K562 (cell line): Measurements from ENCODE around the gene ISLR2. TPM values are rescaled to one million over a fixed set of nuclear protein-coding genes. Genes with fewer than 3 reads are reported as not detected.

Experiments
- ATAC-seq: fragments of 200-7000 bp; cut with Tn5 transposase; 3 replicates; pipeline ENCODE4 v1.9.1; 2020; ENCODE audit warnings: moderate library complexity
- BruUV-seq: library from RNA; stranded (reverse); fragments of 400-500 nt; replicated peaks from 2 replicates; lab custom pipeline; 2021; lab: Mats Ljungman, UMichigan
- CTCF ChIA-PET: fragments of 300-600 bp; formaldehyde crosslinking; extraction: SDS; loops from one replicate; lab custom pipeline; 2021; ENCODE audit warnings: low intra/inter-chr PET ratio; lab: Yijun Ruan, JAX
- POLR2A ChIA-PET: fragments of 300-600, 350-650 bp; sonication (Branson Sonifier 250); formaldehyde crosslinking; extraction: SDS; loops from one replicate; lab custom pipeline; 2021; ENCODE audit warnings: antibody characterized with exemption, inconsistent platforms; lab: Yijun Ruan, JAX
- DNase-seq, 4 experiments: peaks; one replicate each; pipeline versions ENCODE4 v3.0.0 to v3.0.0-alpha.2; 2011 to 2018; ENCODE audit warnings: low spot score in 3 of 4, mixed read lengths in 3 of 4; ENCODE audit errors: extremely low read depth in 1 of 4
- FAIRE-seq: peaks from 2 replicates; lab custom pipeline; 2011; peaks lifted over from hg19 to GRCh38; lab: Jason Lieb, UNC
- H2AFZ ChIP-seq: 2 replicates; pipeline ENCODE4 v1.6.0; 2011; ENCODE audit warnings: low read depth, low read length, control low read depth, inconsistent platforms
- H3K27ac ChIP-seq: fragments of 200-600 bp; 3 replicates; pipeline ENCODE4 v1.8.0; 2011; ENCODE audit warnings: low read depth, mild to moderate bottlenecking, control low read depth, inconsistent platforms, low read length, moderate library complexity, mixed read lengths; ENCODE audit errors: extremely low read depth
- H3K27me3 ChIP-seq, 2 experiments: fragments of 300-600 bp in 1 of 2; 2 replicates in 1 of 2; 3 replicates in 1 of 2; pipeline versions ENCODE4 v1.6.0 to v1.8.0; 2011; ENCODE audit warnings: inconsistent platforms in 2 of 2, low read length in 2 of 2, mild to moderate bottlenecking in 1 of 2, mixed read lengths in 1 of 2, moderate library complexity in 1 of 2; ENCODE audit not compliant: control insufficient read depth in 2 of 2, insufficient read depth in 2 of 2
- H3K36me3 ChIP-seq: fragments of 300-600 bp; 3 replicates; pipeline ENCODE4 v1.8.0; 2011; ENCODE audit warnings: mild to moderate bottlenecking, low read length, inconsistent platforms; ENCODE audit not compliant: control insufficient read depth, insufficient read depth
- H3K4me1 ChIP-seq, 2 experiments: fragments of 200-600 bp in 1 of 2; replicated peaks in 1 of 2; 2 replicates in 1 of 2; 3 replicates in 1 of 2; pipeline versions ENCODE4 v1.5.1 to v1.8.0; 2011; ENCODE audit warnings: inconsistent platforms in 2 of 2, low read length in 2 of 2, mild to moderate bottlenecking in 1 of 2, mixed read lengths in 1 of 2, moderate library complexity in 1 of 2; ENCODE audit not compliant: control insufficient read depth in 2 of 2, insufficient read depth in 2 of 2
- H3K4me2 ChIP-seq: 2 replicates; pipeline ENCODE4 v1.6.1; 2011; ENCODE audit warnings: low read length, control low read depth, inconsistent platforms, mixed read lengths; ENCODE audit not compliant: insufficient read depth
- H3K4me3 ChIP-seq: fragments of 200-600 bp; sonication (generic), shearing (Covaris generic); 2 replicates; pipeline ENCODE4 v1.5.1; 2016; ENCODE audit warnings: control low read depth, inconsistent platforms
- H3K79me2 ChIP-seq: fragments of 200-600 bp; 3 replicates; pipeline ENCODE4 v1.8.0; 2011; ENCODE audit warnings: low read length, inconsistent platforms; ENCODE audit not compliant: control insufficient read depth, insufficient read depth
- H3K9ac ChIP-seq, 2 experiments: 2 replicates each; pipeline versions ENCODE4 v1.6.0 to v1.6.1; 2011; ENCODE audit warnings: low read depth in 2 of 2, low read length in 2 of 2, control low read depth in 1 of 2, inconsistent platforms in 1 of 2, mild to moderate bottlenecking in 1 of 2, mixed read lengths in 1 of 2; ENCODE audit not compliant: insufficient read depth in 1 of 2
- H3K9me1 ChIP-seq: one replicate; pipeline ENCODE4 v1.6.0; 2011; ENCODE audit warnings: inconsistent platforms, mild to moderate bottlenecking, low read length, moderate library complexity; ENCODE audit not compliant: control insufficient read depth, insufficient read depth
- H3K9me3 ChIP-seq: replicated peaks from 2 replicates; pipeline ENCODE4 v1.5.1; 2011; ENCODE audit warnings: low read depth, low read length, inconsistent platforms; ENCODE audit not compliant: control insufficient read depth, insufficient read depth
- H4K20me1 ChIP-seq: replicated peaks from 2 replicates; pipeline ENCODE4 v1.6.1; 2011; ENCODE audit warnings: low read length, inconsistent platforms, mixed read lengths; ENCODE audit not compliant: control insufficient read depth, insufficient read depth
- ESRRB ChIP-seq: fragments of 250-450 bp; sonication (Bioruptor Pico); IDR thresholded peaks from 2 replicates; pipeline ENCODE4 v1.5.0; 2020; ENCODE audit warnings: mild to moderate bottlenecking, moderate library complexity, borderline replicate concordance
- FOXJ2 ChIP-seq: fragments of 200-800 bp; sonication (Bioruptor generic); IDR thresholded peaks from 2 replicates; pipeline ENCODE4 v1.6.1; 2016; ENCODE audit warnings: missing genetic modification characterization, missing compliant biosample characterization
- HNRNPK ChIP-seq: fragments of 200-400 bp; formaldehyde crosslinking; IDR thresholded peaks from one replicate; pipeline ENCODE4 v1.6.1; 2018; ENCODE audit warnings: mild to moderate bottlenecking, low read depth, low read length; ENCODE audit not compliant: poor library complexity, severe bottlenecking
- MEIS2 ChIP-seq: fragments of 450-650 bp; IDR thresholded peaks from 2 replicates; pipeline ENCODE4 v1.6.1; 2014; ENCODE audit warnings: mild to moderate bottlenecking; ENCODE audit not compliant: partially characterized antibody
- NFXL1 ChIP-seq: fragments of 450-650 bp; formaldehyde crosslinking; IDR thresholded peaks from 2 replicates; pipeline ENCODE4 v1.4.0; 2021; ENCODE audit warnings: mild to moderate bottlenecking
- RNF2 ChIP-seq: sonication (generic); IDR thresholded peaks from 2 replicates; pipeline ENCODE4 v1.6.1; 2016
- SMARCB1 ChIP-seq: IDR thresholded peaks from 2 replicates; pipeline ENCODE4 v1.6.1; 2011; ENCODE audit warnings: improper control_type of control experiment, low read depth; ENCODE audit not compliant: insufficient read length
- ZKSCAN1 ChIP-seq: fragments of 150-350 bp; IDR thresholded peaks from 2 replicates; pipeline ENCODE4 v1.6.1; 2016; ENCODE audit warnings: low read depth, low read length
- WGBS: fragments of 100-300 bp; shearing (Covaris generic); methylation state at CpG from one replicate; pipeline ENCODE4 v1.1.6; 2016; ENCODE audit warnings: low coverage, mixed read lengths; ENCODE audit not compliant: insufficient coverage; ENCODE audit errors: missing lambda C conversion rate; 5-methylcytosine and 5-hydroxymethylcytosine counted together
- in situ Hi-C: fragments of 300-500 bp; cut with MboI; formaldehyde crosslinking; loops from 4 replicates; pipeline ENCODE4 v1.15.0; 2018; ENCODE audit warnings: inconsistent platforms, mixed read lengths
- intact Hi-C: fragments of 100-400 bp; cut with micrococcal nuclease; formaldehyde crosslinking; loops from 2 replicates; pipeline ENCODE4 v1.14.2; 2022
- polyA plus RNA-seq, 8 experiments: library from polyadenylated mRNA; depleted of rRNA in 4 of 8; stranded (reverse) in 5 of 8; unstranded in 3 of 8; fragments of >200 nt; fragmentation: Nextera tagmentation in 2 of 8; fragmentation: Illumina TruSeq in 1 of 8; extraction: Ambion mirVana in 2 of 8; extraction: Trizol in 1 of 8; gene quantifications; 2 replicates each; pipeline versions ENCODE4 v1.2.1 to v1.2.3, GENCODE V29; 2011 to 2014; ENCODE audit warnings: inconsistent platforms in 1 of 8, missing spikeins in 1 of 8
- total RNA-seq, 7 experiments: library from RNA; depleted of rRNA in 6 of 7; stranded (reverse); fragments of >200 nt in 6 of 7; fragmentation: Illumina TruSeq in 2 of 7; extraction: Trizol in 2 of 7; gene quantifications; 2 replicates each; pipeline versions ENCODE4 v1.2.1 to v1.2.3, GENCODE V29; 2011 to 2021; ENCODE audit warnings: low replicate concordance in 1 of 7
- TF ChIP-seq, protein P1 (sequence below): sonication (generic); formaldehyde crosslinking; IDR thresholded peaks from 2 replicates; pipeline ENCODE4 v1.8.0; 2022; ENCODE audit warnings: mild to moderate bottlenecking, missing genetic modification reagents
- TF ChIP-seq, protein P2 (sequence below), 2 experiments: fragments of 450-650 bp in 1 of 2; sonication (generic) in 1 of 2; formaldehyde crosslinking in 1 of 2; IDR thresholded peaks in 1 of 2; conservative IDR thresholded peaks in 1 of 2; 2 replicates each; pipeline versions ENCODE4 v1.6.1 to v1.8.1; 2016 to 2023; ENCODE audit warnings: mild to moderate bottlenecking in 2 of 2, moderate library complexity in 2 of 2, inconsistent platforms in 1 of 2, missing genetic modification reagents in 1 of 2
- TF ChIP-seq, protein P3 (sequence below): fragments of 250-450 bp; sonication (Bioruptor Pico); IDR thresholded peaks from 2 replicates; pipeline ENCODE4 v1.8.0; 2022; ENCODE audit warnings: moderate library complexity, mild to moderate bottlenecking, inconsistent platforms
- TF ChIP-seq, protein P4 (sequence below): fragments of 250-450 bp; sonication (Bioruptor Pico); IDR thresholded peaks from 2 replicates; pipeline ENCODE4 v1.4.0; 2020; ENCODE audit warnings: mild to moderate bottlenecking, moderate library complexity, borderline replicate concordance

ISLR2 gene
- total and polyA plus RNA-seq, 9 of the 15 experiments (the other 6 are each of a cell fraction or from before 2014, with no cell fraction given): not detected

DNA sequence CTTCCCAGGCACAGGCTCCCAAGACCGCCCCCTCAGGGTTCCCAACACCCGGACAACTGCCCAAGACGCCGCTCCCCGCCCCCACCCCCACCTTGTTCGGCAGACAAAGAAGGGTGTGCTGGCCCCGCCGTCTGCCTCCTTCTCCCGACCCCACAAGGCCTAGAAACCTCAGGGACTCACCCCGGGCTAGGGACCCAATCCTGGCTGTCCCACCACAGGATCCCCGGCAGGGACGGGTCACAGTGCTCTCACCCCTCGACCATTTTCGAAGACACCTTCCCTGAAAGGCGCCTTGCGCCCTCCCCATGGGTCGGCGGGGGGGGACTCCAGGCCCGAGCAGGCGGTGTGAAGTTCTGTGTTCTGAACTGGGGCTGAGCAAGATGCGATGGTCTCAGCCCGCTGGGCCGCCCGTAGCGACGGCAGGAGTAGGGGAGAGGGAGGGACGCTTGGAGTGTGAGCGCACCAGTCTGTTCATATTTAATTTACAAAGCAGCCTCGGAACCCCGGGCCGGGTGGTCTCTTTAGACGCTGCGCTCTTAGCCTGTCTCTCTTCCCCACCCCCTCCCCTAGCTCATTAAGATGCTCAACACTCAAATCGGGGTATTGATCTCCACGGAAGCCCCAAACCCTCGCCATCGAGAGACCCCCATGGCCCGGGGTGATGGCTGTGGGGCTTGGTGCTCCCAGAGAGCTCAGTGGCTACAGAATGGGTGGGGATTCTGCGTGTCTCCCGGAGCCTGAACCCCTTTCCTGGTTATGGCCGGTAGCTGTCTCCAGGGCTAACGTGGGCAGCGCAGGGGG is 1.4 kb upstream of the ISLR2 start:
- Histone ChIP-seq H3K4me1 (peaks cover 0 to 28% of the 10 kb centered on the region in 2 experiments; a peak in 2 of 5 replicates), H3K27me3 (peaks cover 39 to 65% of the 10 kb centered on the region in 2 experiments), H3K4me3 (no peak overlapping the region), H3K9me3 (no peaks in the 10 kb centered on the region), H3K79me2 (no peaks in the 10 kb centered on the region), H4K20me1 (no peaks in the 10 kb centered on the region; the same call in 1 of the 2 replicates), H2AFZ (no peak overlapping the region), H3K27ac (no peak overlapping the region), H3K9ac (no peak overlapping the region), H3K36me3 (no peaks in the 10 kb centered on the region), H3K4me2 (no peak overlapping the region), H3K9me1 (no peaks in the 10 kb centered on the region)
- DNase-seq (no peak), FAIRE-seq (no peak), ATAC-seq (no peak)
- intact Hi-C loops (no loop called here), in situ Hi-C loops (loop anchor here (5.0 to 25.0 kb wide), 3 partner anchors 74 to 1158 kb away; partner anchors contain the start of gene GOLGA6D)
- 9% methylated on average over 32 of the region's 43 CpGs for WGBS
- no TSS peak for BruUV-seq
- POLR2A ChIA-PET: interaction anchor here (0.5 to 0.6 kb wide), 3 partner anchors 149 to 227 kb away, joined by 3 read pairs; no protein-coding TSS in a partner anchor
- CTCF ChIA-PET: interaction anchor here (0.6 to 6.2 kb wide), 2 partner anchors 164 to 193 kb away, joined by 3 to 37 read pairs; no protein-coding TSS in a partner anchor
- TF ChIP-seq, protein P1, sequence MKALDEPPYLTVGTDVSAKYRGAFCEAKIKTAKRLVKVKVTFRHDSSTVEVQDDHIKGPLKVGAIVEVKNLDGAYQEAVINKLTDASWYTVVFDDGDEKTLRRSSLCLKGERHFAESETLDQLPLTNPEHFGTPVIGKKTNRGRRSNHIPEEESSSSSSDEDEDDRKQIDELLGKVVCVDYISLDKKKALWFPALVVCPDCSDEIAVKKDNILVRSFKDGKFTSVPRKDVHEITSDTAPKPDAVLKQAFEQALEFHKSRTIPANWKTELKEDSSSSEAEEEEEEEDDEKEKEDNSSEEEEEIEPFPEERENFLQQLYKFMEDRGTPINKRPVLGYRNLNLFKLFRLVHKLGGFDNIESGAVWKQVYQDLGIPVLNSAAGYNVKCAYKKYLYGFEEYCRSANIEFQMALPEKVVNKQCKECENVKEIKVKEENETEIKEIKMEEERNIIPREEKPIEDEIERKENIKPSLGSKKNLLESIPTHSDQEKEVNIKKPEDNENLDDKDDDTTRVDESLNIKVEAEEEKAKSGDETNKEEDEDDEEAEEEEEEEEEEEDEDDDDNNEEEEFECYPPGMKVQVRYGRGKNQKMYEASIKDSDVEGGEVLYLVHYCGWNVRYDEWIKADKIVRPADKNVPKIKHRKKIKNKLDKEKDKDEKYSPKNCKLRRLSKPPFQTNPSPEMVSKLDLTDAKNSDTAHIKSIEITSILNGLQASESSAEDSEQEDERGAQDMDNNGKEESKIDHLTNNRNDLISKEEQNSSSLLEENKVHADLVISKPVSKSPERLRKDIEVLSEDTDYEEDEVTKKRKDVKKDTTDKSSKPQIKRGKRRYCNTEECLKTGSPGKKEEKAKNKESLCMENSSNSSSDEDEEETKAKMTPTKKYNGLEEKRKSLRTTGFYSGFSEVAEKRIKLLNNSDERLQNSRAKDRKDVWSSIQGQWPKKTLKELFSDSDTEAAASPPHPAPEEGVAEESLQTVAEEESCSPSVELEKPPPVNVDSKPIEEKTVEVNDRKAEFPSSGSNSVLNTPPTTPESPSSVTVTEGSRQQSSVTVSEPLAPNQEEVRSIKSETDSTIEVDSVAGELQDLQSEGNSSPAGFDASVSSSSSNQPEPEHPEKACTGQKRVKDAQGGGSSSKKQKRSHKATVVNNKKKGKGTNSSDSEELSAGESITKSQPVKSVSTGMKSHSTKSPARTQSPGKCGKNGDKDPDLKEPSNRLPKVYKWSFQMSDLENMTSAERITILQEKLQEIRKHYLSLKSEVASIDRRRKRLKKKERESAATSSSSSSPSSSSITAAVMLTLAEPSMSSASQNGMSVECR (CRISPR knock-in tag): no peak
- TF ChIP-seq HNRNPK: no peak
- TF ChIP-seq, protein P2, sequence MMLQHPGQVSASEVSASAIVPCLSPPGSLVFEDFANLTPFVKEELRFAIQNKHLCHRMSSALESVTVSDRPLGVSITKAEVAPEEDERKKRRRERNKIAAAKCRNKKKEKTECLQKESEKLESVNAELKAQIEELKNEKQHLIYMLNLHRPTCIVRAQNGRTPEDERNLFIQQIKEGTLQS (IDR thresholded peaks at IDR 0.05): no peak
- TF ChIP-seq, protein P2 (CRISPR knock-in tag; conservative IDR thresholded peaks at IDR 0.05): no peak
- TF ChIP-seq, protein P3, sequence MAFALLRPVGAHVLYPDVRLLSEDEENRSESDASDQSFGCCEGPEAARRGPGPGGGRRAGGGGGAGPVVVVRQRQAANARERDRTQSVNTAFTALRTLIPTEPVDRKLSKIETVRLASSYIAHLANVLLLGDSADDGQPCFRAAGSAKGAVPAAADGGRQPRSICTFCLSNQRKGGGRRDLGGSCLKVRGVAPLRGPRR (CRISPR knock-in tag): no peak
- TF ChIP-seq FOXJ2 (tag): no peak
- no peak for TF ChIP-seq MEIS2
- no peak for TF ChIP-seq SMARCB1
- TF ChIP-seq ZKSCAN1: no peak
- no peak for TF ChIP-seq NFXL1 (CRISPR knock-in tag)
- TF ChIP-seq, protein P4, sequence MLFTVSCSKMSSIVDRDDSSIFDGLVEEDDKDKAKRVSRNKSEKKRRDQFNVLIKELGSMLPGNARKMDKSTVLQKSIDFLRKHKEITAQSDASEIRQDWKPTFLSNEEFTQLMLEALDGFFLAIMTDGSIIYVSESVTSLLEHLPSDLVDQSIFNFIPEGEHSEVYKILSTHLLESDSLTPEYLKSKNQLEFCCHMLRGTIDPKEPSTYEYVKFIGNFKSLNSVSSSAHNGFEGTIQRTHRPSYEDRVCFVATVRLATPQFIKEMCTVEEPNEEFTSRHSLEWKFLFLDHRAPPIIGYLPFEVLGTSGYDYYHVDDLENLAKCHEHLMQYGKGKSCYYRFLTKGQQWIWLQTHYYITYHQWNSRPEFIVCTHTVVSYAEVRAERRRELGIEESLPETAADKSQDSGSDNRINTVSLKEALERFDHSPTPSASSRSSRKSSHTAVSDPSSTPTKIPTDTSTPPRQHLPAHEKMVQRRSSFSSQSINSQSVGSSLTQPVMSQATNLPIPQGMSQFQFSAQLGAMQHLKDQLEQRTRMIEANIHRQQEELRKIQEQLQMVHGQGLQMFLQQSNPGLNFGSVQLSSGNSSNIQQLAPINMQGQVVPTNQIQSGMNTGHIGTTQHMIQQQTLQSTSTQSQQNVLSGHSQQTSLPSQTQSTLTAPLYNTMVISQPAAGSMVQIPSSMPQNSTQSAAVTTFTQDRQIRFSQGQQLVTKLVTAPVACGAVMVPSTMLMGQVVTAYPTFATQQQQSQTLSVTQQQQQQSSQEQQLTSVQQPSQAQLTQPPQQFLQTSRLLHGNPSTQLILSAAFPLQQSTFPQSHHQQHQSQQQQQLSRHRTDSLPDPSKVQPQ (CRISPR knock-in tag): no peak
- no peak for TF ChIP-seq ESRRB (CRISPR knock-in tag)
- TF ChIP-seq RNF2: no peak
